Glutamatergic neuron (in vitro differentiated cells): Measurements from ENCODE around the gene VTI1A. TPM values are rescaled to one million over a fixed set of nuclear protein-coding genes. Genes with fewer than 3 reads are reported as not detected.

Source experiments
- DNase-seq: peaks from one replicate; pipeline ENCODE4 v3.0.0; 2022
- H3K27ac Mint-ChIP-seq: one replicate; pipeline ENCODE4 v1.8.0; 2020; ENCODE audit warnings: mild to moderate bottlenecking, mixed read lengths, inconsistent platforms; ENCODE audit not compliant: unreplicated experiment
- H3K27me3 Mint-ChIP-seq: one replicate; pipeline ENCODE4 v1.8.0; 2020; ENCODE audit warnings: mild to moderate bottlenecking, moderate library complexity, mixed read lengths, inconsistent platforms; ENCODE audit not compliant: unreplicated experiment
- H3K36me3 Mint-ChIP-seq: one replicate; pipeline ENCODE4 v1.8.0; 2020; ENCODE audit warnings: mild to moderate bottlenecking, mixed read lengths, inconsistent platforms; ENCODE audit not compliant: unreplicated experiment
- H3K4me1 Mint-ChIP-seq: one replicate; pipeline ENCODE4 v1.8.0; 2020; ENCODE audit warnings: mild to moderate bottlenecking, low read depth, mixed read lengths, inconsistent platforms; ENCODE audit not compliant: unreplicated experiment
- H3K4me3 Mint-ChIP-seq: one replicate; pipeline ENCODE4 v1.8.0; 2020; ENCODE audit warnings: mild to moderate bottlenecking, mixed read lengths, inconsistent platforms; ENCODE audit not compliant: unreplicated experiment
- H3K9me3 Mint-ChIP-seq: one replicate; pipeline ENCODE4 v1.8.0; 2020; ENCODE audit warnings: mild to moderate bottlenecking, moderate library complexity, mixed read lengths, inconsistent platforms; ENCODE audit not compliant: unreplicated experiment
- total RNA-seq: library from RNA; stranded (reverse); fragmentation: NEBNext Ultra II Directional; extraction: Animal tissue kit (Norgen Biotek cat#: 25700); gene quantifications from one replicate; pipeline ENCODE4 v1.2.1, GENCODE V29; 2021; ENCODE audit not compliant: unreplicated experiment
- TF ChIP-seq, protein P1 (sequence below): fragments of 200-600 bp; sonication (generic); IDR thresholded peaks from one replicate; pipeline ENCODE4 v1.5.0; 2021; ENCODE audit not compliant: partially characterized antibody, unreplicated experiment

VTI1A gene
- total RNA-seq, 1 donor from 2014 or later: 61.0 TPM

DNA sequence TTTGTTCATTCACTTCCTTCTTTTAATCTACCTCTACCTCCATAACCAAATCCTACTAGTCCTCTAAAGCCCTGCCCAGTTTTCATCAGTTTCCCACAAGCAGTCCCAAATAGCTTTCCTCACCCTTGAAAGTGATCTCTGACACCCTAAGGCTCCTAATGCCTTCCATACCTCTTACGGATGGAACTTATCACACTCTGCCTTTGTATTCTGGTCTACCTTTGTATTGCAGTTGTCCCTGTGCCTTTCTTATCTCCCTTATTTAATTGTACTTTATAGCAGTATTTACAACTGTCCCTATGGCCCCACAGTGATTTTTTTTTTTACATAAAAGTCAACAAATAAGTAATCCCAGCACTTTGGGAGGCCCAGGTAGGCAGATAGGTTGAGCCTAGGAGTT lies 39.3 kb upstream of the VTI1A start:
- TF ChIP-seq, protein P1, sequence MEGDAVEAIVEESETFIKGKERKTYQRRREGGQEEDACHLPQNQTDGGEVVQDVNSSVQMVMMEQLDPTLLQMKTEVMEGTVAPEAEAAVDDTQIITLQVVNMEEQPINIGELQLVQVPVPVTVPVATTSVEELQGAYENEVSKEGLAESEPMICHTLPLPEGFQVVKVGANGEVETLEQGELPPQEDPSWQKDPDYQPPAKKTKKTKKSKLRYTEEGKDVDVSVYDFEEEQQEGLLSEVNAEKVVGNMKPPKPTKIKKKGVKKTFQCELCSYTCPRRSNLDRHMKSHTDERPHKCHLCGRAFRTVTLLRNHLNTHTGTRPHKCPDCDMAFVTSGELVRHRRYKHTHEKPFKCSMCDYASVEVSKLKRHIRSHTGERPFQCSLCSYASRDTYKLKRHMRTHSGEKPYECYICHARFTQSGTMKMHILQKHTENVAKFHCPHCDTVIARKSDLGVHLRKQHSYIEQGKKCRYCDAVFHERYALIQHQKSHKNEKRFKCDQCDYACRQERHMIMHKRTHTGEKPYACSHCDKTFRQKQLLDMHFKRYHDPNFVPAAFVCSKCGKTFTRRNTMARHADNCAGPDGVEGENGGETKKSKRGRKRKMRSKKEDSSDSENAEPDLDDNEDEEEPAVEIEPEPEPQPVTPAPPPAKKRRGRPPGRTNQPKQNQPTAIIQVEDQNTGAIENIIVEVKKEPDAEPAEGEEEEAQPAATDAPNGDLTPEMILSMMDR: no peak
- no peaks in the 10 kb centered on the region for H3K4me1 Mint-ChIP-seq
- no peak overlapping the region for H3K4me3 Mint-ChIP-seq
- H3K9me3 Mint-ChIP-seq: no peaks in the 10 kb centered on the region
- no peak overlapping the region for H3K27ac Mint-ChIP-seq
- no peak for DNase-seq
- H3K36me3 Mint-ChIP-seq: no peaks in the 10 kb centered on the region
- H3K27me3 Mint-ChIP-seq: no peaks in the 10 kb centered on the region

DNA sequence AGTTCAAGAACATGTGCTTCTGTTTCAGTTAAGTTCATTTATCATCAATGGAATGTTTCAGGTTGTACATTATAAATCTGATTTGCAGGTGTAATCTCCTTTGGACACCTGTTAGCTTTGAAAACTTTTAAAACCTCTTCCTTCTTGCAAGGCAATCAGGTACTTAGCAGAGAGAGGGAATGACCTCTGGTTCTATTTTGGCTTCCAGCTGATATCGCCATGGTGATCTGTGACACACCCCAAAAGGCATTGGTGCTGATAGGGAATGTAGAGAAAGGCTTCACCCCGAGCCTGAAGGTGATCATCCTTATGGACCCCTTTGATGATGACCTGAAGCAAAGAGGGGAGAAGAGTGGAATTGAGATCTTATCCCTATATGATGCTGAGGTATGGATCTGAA lies 37.7 kb upstream of the VTI1A start:
- no peaks in the 10 kb centered on the region for H3K9me3 Mint-ChIP-seq
- TF ChIP-seq, protein P1: no peak
- no peak for DNase-seq
- H3K27ac Mint-ChIP-seq: no peak overlapping the region
- no peaks in the 10 kb centered on the region for H3K27me3 Mint-ChIP-seq
- H3K4me1 Mint-ChIP-seq: no peaks in the 10 kb centered on the region
- no peak overlapping the region for H3K4me3 Mint-ChIP-seq
- H3K36me3 Mint-ChIP-seq: no peaks in the 10 kb centered on the region

DNA sequence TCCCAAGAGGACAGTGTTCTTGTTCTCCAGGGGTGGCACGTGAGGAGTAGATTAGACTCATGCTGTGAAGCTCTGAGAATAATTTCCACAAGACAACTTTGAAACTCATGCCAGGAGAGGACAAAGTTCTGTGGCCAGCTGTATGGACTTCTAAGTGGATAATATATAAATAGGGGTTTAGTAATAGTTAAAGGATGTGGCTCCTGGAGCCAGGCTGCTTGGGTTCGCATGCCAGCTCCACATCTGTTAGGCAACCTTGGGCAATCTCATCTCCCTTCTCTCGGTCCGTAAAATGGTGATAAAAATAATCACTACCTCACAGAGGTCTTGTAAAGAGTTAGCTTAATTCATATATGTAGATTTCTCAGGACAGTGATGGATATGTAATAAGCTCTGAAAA lies 37.3 kb upstream of the VTI1A start:
- Mint-ChIP-seq H3K4me1 (no peaks in the 10 kb centered on the region), H3K36me3 (no peaks in the 10 kb centered on the region), H3K27me3 (no peaks in the 10 kb centered on the region), H3K4me3 (no peak overlapping the region), H3K27ac (no peak overlapping the region), H3K9me3 (no peaks in the 10 kb centered on the region)
- TF ChIP-seq, protein P1: no peak
- no peak for DNase-seq

DNA sequence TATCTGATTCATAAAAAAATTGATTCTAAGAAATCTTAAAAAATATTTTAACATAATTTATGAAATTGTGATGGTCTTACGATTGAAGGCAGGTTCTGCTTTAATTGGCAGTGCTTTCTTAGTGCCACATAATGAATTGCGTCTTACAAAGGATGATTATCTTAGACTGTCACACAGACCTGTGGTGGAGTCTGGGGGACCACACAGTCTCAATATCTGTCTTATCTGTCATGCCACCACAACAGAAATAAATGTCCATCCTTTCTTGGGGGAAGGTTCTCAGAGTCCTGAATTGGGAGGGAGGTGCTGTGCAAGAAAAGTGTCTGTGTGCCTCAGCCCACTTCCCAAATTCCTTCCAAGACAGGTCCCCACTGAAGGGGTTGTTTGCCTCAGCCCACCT lies 34.3 kb upstream of the VTI1A start:
- Mint-ChIP-seq H3K27me3 (no peaks in the 10 kb centered on the region), H3K4me1 (no peaks in the 10 kb centered on the region), H3K4me3 (no peak overlapping the region), H3K9me3 (peaks cover 4% of the 10 kb centered on the region), H3K27ac (no peak overlapping the region), H3K36me3 (no peaks in the 10 kb centered on the region)
- TF ChIP-seq, protein P1: no peak
- no peak for DNase-seq

DNA sequence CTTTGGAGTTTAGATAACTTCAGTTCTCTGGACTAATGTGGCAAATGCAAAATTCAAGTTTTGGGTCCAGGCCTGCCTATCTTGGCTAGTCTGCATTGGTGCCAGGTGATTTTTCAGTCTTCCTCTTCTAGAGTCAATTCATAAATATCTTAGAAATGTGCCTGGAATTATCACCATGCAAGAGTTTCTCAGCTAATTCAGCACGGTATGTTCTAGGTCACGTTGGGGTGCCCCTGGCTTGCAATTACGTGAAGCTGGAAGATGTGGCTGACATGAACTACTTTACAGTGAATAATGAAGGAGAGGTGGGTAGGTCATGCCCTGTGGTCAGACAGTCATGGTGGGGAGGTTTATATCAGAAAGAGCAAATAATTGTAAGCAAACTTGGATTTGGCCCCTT lies 25.3 kb upstream of the VTI1A start:
- Mint-ChIP-seq H3K36me3 (no peaks in the 10 kb centered on the region), H3K4me1 (peaks cover 2% of the 10 kb centered on the region), H3K27me3 (no peaks in the 10 kb centered on the region), H3K4me3 (no peak overlapping the region), H3K27ac (no peak overlapping the region), H3K9me3 (peaks cover 3% of the 10 kb centered on the region)
- TF ChIP-seq, protein P1: no peak
- no peak for DNase-seq
